UCSD-AML1 (cell line): ENCODE data around the gene SARDH.
A peak's percentile ranks its signal among the peaks of the same experiment; 100 is the strongest.
"Not testable (repeated sequence)": the region's sequence is repeated elsewhere in the genome, so short reads cannot be mapped to it uniquely, and the experiment has no call there.

ENCODE experiments used
- DNase-seq: peaks from one replicate; lab custom pipeline; 2025; ENCODE audit not compliant: unreplicated experiment; lab: John Stamatoyannopoulos, UW

The SARDH gene

DNA sequence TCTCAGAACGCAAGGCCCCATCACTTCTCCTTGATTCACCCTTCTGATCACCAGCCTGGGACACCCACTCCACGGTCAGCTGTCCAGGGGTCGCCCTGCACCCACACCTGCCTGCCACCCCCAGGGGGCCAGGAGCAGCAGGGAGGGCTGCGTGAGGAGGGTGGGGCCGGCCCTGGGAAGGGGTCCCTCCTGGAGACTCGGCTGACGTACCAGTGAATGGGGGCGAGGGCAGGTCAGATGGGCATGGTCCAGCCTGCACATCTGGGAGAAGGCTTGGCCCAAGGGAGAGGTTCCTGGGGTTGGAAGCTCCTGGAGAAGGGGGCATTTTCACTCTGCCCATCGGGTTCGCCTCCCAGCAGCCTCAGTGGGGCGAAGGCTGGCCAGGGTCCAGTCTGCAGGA, 21.8 kb upstream of the SARDH start:
- DNase-seq, result no peak

GRCh38 chr9:133759146-133759900, 21.2 kb upstream of the SARDH start:
- DNase-seq, result no peak

GRCh38 chr9:133758228-133758627, 20.1 kb upstream of the SARDH start:
- no peak for DNase-seq

GRCh38 chr9:133754688-133755227, 16.6 kb upstream of the SARDH start:
- DNase-seq, result no peak

- DNase-seq, result no peak
These were observed 16.0 kb upstream of the SARDH start for GRCh38 chr9:133754187-133754586.

DNA sequence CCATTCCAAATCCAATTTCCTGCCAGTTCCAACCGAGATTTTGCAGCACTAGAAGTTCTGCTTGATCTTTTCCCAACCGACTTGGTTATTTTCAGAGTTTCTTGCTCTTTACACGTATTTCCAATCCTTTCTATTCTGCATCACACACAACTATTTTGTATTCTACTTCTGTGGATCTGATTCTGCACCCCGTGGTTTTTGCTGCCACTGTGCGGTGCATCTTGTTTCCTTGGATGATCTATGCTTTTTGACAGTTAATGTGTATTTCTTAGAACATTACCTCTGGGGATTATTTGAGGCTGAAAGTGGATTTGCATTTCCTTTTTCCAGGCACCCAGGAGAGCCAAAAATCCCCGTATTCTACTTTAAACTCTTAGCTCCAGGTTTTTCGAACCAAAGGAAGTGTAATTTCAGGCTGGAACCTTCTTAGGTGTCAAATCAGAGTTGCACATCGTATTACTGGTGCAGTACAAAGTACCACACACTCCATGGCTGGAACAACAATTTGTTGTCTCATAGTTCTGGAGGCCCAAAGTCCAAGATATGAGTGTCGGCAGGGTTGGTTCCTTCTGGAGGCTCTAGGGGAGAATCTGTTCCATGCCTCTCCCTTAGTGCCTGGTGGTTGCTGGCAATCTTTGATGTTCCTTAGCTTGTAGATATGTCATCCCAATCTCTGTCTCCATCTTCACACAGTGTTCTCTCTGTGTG, 14.7 kb upstream of the SARDH start:
- DNase-seq, result no peak

DNA sequence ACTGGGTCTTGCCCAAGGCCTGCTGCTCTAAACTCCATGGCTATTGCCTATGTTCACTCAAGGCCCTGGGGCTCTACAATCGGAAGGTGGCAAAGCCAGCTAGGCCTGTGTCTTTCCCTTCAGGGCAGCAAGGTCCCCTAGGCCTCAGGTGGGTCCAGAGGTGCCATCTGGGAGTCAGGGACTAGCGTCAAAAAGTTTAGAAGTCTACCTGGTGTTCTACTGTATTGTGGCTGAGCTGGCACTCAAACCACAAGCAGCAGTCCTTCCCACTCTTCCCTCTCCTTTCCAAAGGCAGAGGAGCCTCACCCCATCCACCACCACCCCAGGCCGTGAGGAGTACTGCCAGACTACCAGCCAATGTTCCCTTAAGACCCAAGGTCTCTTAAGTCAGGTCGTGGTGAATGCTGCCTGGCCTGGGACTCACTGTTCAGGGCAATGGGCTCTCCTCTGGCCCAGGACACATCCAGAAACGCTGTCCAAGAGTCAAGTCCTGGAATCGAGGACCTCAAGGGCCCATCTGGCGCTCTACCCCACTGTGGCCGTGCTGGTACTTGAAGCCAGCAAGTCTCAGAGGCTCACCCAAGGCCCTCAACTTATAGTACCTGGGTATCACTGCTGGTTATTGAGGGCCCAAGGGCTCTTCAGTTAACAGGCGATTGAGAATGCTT, 13.0 kb upstream of the SARDH start:
- no peak for DNase-seq

DNA sequence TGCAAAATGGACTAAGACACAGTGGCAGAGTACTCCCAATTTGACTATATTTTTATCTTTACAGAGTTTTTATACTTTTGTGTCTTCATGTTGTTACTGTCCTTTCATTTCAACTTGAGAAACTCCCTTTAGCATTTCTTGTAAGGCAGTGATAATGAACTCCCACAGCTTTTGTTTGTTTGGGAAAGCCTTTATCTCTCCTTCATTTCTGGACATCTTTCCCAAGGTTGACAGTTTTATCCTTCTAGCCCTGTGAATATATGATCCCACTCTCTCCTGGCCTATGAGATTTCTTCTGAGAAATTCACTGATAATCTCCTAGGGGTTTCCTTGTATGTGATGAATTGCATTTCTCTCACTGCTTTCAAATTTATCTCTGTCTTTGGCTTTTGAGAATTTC, 9.2 kb upstream of the SARDH start:
- DNase-seq, result no peak

GRCh38 chr9:133744528-133744927, 6.4 kb upstream of the SARDH start:
- not testable (repeated sequence) for DNase-seq

GRCh38 chr9:133742849-133743444, 4.8 kb upstream of the SARDH start:
- peak; percentile 77 for DNase-seq

DNA sequence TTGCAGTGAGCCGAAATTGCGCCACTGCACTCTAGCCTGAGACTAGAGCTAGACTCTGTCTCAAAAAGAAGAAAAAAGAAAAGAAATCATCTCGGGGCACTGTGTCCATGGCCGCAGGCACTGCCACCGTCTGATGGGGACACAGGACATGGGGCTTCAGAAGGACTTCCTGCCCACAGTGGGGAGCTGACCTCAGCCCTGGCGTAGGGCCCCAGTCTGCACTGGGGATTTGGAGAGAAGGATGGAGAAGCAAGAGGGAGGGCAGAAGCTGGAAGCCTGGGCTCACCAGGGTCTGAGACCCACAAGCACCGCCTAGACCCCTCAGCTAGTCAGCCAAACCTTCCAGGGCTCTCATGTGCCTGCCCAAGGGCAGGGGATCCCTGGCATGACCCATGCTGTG, 4.1 kb upstream of the SARDH start:
- no peak for DNase-seq

DNA sequence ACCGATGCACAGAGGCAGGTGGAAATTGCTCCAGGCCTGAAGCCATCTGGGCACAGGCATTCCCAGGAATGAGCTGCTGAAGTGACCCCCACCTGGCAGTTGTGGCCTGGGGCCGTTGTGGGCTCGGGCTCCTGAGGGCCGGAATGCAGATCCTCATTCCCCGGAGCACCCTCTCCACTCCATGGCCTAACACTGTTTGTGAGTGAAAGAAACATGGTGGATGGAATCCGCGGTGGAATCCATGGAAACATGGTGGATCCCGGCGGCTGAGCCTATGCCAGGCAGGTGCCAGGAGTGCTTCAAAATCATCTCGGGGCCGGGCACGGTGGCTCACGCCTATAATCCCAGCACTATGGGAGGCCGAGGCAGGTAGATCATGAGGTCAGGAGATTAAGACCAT, 3.6 kb upstream of the SARDH start:
- no peak for DNase-seq

GRCh38 chr9:133740911-133741310, 2.8 kb upstream of the SARDH start:
- no peak for DNase-seq

DNA sequence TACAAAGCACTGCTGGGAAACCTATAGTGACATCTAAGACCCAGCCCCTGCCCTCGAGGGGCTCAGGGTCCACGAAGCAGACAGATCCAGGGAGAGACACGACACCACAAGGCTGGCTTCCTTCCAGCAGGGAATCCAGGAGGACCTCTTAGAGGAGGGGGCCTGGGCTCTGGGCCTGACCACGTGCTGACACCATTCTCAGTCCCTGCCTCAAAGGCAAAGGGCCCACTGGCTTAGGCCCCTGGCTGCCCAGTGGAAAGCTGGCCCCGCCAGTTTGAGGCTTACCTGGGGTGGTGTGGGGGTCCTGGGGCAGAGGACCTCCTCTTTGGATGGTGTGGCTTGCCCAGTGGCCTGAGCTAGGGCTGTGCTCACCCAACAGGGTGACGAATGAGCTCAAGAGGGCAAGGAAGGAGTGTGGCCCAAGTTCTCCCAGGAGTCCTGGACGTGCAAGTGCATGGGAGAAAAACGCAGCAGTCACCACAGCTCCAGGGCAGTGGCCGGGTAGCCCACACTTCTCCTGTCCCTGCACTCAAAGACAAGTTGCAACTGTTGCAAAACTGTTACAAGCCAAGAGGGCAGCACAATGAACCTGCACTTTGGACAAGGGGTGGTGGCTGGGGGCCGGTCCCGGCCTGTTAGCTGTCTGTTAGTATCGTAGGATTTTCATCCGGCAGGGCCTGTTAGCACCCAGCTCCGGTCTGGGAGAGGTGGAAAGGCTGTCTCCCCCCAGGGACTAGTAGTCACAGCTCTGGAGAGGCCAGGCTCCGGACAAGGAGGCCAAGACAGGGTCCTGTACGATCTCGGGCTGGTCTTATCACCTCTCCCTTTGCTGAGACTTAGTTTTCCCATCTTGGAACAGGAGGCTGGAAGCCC, 1.5 kb upstream of the SARDH start:
- DNase-seq, result no peak

DNA sequence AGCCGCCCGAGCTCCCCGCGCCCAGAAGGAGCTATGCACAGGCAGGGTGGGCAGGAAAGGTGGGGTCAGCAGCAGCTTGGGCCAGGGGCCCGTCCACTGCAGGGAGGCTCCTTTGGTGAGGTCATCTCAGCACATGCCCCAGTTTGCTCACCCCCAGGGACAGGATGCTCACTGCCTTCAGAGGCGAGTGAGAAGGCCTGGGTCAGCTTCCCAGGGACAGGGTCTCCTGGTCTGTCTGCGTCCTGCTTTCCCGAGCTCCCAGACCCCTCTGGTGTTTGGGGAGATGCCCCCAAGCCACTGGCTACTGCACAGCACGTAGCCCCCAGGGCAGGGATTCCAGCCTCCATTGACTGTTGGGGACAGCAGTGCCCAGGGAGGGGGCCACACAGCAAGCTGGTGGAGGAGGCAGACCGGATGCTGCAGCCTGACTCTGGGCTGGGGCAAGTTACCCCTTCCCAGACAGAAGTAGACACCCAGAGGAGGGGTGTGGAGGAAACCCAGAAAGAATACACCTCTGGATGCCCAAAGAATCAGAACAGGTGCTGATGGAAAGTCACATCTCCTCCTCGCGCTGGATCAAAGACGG, 581 bp upstream of the SARDH start:
- DNase-seq, result no peak

GRCh38 chr9:133737071-133737773, 930 bp downstream of the SARDH start:
- no peak for DNase-seq

- no peak for DNase-seq
These were observed 2.2 kb downstream of the SARDH start for GRCh38 chr9:133735931-133736330.

DNA sequence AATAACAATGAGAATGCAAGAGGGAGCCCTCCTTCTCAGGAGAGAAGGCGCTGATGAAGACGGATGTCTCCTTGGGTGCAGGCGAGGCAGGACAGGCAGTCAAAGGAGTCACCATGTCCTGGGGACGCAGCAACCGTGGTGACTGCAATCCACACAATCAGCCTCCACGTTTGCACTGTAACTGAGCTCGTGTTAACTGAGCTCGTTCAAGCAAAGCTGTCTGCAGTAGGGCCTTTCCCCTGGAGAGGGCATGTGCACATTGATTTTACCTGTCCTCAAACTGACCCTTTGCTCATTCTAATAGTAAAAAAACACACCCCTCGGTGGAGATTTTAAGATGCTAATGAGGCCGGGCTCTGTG, 2.8 kb downstream of the SARDH start:
- no peak for DNase-seq

GRCh38 chr9:133734590-133735414, 3.4 kb downstream of the SARDH start:
- no peak for DNase-seq
